K562 (cell line): ENCODE results near the gene CEBPB.

Experiments
- POLR2A ChIP-seq: fragments of 450-650 bp; conservative IDR thresholded peaks from 2 replicates; pipeline ENCODE4 v1.6.1; 2016
- ZNF586 ChIP-seq: fragments of 450-650 bp; formaldehyde crosslinking; conservative IDR thresholded peaks from 2 replicates; pipeline ENCODE4 v1.4.0; 2020; ENCODE audit warnings: mild to moderate bottlenecking, moderate library complexity

GRCh38 chr20:50200482-50201104 is 10.0 kb downstream of the CEBPB start:
- TF ChIP-seq POLR2A (no peak), ZNF586 (CRISPR knock-in tag) (no peak)
